Fibroblast of gingiva (primary cell): ENCODE data around the gene AIMP2.
"Not testable (repeated sequence)": the region's sequence is repeated elsewhere in the genome, so short reads cannot be mapped to it uniquely, and the experiment has no call there.

Experiments used
- DNase-seq: peaks from one replicate; pipeline ENCODE4 v3.0.0-alpha.2; 2011; ENCODE audit warnings: low read depth

Gene AIMP2

GRCh38 chr7:6026011-6026819, 17.1 kb downstream of the AIMP2 start:
- peak; percentile 34 for DNase-seq

GRCh38 chr7:6026820-6027311, 17.8 kb downstream of the AIMP2 start:
- DNase-seq, result no peak

- DNase-seq, result no peak
These were observed 18.8 kb downstream of the AIMP2 start for GRCh38 chr7:6027806-6028365.

GRCh38 chr7:6028563-6028962, 19.5 kb downstream of the AIMP2 start:
- no peak for DNase-seq

- no peak for DNase-seq
These were observed 21.9 kb downstream of the AIMP2 start, which contains the start of gene ANKRD61 for GRCh38 chr7:6030988-6031387. Gene ANKRD61 (plus strand): TSS chr7:6031376. CDS start chr7:6031376, 0 bp downstream.

- no peak for DNase-seq
These were observed 22.5 kb downstream of the AIMP2 start for GRCh38 chr7:6031567-6031966.

- DNase-seq, result no peak
These were observed 23.1 kb downstream of the AIMP2 start for GRCh38 chr7:6032167-6032566.

GRCh38 chr7:6032641-6033040, 23.6 kb downstream of the AIMP2 start:
- no peak for DNase-seq

GRCh38 chr7:6035165-6035564, 26.1 kb downstream of the AIMP2 start:
- DNase-seq, result no peak

- DNase-seq, result no peak
These were observed 26.6 kb downstream of the AIMP2 start for GRCh38 chr7:6035686-6036085.

GRCh38 chr7:6049780-6050179, 40.7 kb downstream of the AIMP2 start:
- DNase-seq, result no peak

- DNase-seq, result not testable (repeated sequence)
These were observed 42.1 kb downstream of the AIMP2 start for GRCh38 chr7:6051185-6051584.

GRCh38 chr7:6056616-6057015, 47.5 kb downstream of the AIMP2 start:
- DNase-seq, result no peak

- DNase-seq, result no peak
These were observed 48.5 kb downstream of the AIMP2 start for GRCh38 chr7:6057316-6058129.

GRCh38 chr7:6059941-6060340, 50.9 kb downstream of the AIMP2 start:
- not testable (repeated sequence) for DNase-seq

GRCh38 chr7:6071406-6071805, 62.3 kb downstream of the AIMP2 start:
- DNase-seq, result no peak
